ENCODE results near the gene RASAL3.

The RASAL3 gene

DNA sequence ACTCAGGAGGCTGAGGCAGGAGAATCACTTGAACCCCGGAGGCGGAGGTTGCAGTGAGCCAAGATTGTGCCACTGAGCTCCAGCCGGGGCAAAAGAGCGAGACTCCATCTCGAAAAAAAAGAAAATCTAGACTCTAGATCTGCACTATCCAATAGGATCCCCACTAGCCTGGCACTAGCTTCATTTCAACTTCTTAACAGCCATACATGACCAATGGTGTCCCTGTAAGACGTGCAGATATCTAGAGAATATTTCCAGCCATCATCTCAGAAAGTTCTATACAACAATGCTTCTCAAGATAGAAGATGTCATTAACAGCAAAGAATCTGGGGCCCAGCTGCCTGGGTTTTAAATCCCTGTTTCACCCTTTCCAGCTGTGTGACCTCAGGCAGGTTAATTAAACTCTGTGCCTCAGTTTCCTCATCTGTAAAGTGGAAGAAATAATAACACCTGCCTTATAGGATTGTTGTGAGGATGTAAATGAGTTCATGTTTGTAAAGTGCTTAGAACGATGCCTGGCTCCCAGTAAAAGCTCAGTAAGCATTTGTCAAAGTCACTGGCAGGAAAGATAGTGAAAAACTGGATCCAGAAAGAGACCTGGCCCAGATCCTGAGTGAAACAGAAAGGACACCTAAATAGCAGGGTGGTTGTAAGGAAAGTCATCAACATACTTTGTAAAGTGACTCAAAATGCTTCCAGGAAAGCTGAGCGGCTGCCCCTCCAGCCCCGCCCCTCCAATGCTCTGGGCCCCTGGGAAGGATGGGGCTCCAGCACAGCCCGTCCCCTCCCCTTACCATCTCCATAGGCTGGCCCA, 28.1 kb downstream of the RASAL3 start:
- peak; percentile 29 for DNase-seq (ENCODE audit: low spot score)

DNA sequence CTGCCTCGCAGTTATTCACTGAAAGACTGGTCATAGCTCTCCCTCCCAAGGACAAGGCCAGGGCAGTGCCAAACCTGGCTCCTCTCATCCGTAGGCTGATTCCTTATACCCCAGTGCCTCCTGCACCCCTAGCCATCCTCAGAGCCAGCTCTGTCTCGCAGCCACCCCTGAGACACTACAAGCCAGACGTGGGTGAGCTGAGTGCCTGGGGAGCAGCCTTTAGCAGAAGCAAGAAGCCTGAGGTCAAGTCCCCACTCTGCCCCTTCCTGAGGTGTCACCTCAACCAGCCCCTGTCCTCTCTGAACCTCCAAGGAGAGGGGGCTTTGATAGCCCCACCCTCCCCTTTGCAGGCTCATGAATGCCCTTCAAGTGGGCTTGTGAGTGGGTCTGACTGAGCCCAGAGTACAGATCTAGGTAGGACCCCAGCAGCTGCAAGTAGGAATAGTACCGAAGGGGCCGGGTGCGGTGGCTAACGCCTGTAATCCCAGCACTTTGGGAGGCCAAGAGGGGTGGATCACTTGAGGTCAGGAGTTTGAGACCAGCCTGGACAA, 30.8 kb downstream of the RASAL3 start:
- no peak for DNase-seq (ENCODE audit: low spot score)

DNA sequence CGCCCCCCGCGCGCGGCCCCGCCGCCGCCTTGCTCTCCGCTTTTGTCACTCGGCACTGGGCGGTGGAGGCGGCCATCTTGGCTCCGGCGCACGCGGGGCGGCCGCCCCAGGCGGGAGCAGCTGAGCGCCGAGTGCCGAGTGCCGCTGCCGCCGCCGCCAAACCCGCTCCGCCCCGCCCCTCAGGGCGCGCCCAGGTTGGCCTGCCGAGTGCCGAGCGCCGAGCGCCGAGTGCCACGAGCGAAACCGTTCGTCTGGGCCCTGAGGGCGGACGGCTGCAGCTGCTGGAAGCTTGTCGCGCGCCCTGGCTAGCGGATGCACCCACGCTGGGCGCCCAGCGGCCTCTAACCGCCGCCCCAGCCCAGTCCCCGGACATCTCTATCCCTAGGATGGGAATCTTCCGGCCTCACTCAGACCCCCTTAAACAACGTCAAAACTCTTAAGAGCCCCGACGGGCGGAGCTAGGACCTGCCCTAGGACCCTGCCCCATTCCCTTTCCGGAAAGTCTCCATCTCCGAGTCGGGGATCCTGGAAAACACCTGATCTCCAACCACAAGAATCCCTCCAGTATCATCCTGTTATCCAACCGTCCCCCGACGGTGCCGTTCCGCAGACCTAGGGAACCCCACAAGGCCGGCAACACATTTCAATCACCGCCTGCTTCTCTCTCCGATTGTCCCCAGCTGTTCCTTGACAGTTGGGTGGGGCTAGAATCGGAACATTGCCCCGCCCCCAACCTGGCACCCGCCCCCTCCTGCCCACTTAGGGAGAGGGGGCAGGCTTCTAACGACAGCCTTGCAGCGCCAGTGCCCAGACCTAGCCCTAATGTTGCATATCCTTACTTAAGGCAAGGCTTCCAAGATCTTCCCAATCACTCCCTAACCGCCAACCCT, 31.5 kb downstream of the RASAL3 start:
- DNase-seq (ENCODE audit: low spot score) = peak; percentile 98

DNA sequence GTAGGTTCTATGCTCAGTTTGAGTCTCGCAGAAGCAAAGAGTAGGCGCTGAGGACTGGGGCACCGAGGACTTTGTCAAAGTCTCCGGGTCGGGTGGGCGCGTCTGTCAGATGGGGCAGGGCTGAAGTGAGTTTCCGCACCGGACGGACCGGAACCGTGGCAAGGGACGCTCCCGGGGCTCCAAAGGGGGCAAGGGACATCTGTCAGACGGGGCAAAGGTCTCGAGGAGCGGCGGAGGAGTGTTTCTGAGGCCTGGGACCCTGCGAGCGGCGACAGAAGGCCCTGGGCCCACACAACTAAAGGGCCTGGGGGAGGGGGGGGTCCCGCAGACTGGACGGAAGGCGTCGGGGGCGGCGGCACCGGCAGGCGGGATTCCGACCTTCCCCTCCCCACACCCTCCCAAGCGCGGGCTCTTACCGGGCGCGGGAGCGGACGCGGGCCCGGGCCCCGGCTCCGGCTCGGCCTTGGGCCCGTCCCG, 32.3 kb downstream of the RASAL3 start:
- peak; percentile 46 for DNase-seq (ENCODE audit: low spot score)

DNA sequence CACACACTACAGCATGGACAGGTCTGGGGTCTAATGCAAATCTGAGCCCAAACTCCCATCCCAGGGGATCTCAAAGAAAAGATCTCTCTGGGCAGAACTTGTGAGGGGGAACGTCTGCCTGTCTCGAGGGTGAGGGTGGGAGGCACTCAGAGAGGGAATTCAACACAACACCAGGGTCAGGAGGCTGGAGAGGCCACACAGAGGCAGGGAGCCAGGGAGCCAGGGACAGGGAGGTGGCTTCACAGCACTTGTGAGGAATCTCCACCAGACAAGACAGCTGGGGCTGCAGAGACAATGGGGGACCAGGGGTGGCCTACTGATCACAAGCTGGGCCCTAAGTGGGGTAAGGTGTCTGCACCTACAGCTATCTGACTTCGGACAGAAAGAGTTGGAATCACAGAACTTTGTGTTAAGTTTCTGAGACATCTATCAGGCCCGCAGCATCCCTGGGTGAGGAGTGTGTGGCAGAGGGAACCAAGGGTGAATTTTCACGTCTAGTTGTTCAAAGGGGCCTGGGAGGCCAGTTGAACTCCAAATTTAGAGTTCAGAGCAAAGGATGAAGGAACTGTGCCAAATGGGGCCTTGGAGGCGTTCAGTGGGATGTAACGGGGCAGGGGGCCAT, 32.8 kb downstream of the RASAL3 start:
- DNase-seq (ENCODE audit: low spot score) = no peak

DNA sequence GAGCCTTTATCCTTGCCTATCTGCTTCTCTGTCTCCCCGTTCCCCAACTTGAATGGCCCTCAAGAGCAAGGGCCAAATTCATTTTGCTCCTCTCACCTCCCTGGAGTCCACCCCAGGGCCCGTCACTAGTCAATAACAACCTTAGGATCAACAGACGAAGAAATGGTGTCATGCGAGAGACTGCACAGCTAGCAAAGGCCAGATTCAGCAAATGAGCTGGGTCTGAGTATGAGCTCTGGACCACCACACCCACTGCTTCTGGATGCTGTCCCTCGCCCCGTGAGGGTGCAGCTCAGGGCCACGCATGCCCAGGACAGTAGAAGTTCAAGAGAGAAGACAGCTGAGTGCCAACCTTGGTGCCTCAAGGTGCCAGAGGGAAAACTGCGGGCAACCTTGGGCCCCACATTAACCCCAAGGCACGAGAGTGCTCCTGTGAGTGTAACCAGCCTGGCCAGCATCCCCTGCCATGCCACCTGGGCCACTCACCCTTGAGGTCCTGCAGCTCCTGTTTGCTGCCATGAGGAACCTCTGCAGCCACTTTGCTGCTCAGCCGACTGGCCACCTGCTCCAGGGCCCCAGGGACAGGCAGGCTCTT, 33.7 kb downstream of the RASAL3 start:
- DNase-seq (ENCODE audit: low spot score) = no peak

DNA sequence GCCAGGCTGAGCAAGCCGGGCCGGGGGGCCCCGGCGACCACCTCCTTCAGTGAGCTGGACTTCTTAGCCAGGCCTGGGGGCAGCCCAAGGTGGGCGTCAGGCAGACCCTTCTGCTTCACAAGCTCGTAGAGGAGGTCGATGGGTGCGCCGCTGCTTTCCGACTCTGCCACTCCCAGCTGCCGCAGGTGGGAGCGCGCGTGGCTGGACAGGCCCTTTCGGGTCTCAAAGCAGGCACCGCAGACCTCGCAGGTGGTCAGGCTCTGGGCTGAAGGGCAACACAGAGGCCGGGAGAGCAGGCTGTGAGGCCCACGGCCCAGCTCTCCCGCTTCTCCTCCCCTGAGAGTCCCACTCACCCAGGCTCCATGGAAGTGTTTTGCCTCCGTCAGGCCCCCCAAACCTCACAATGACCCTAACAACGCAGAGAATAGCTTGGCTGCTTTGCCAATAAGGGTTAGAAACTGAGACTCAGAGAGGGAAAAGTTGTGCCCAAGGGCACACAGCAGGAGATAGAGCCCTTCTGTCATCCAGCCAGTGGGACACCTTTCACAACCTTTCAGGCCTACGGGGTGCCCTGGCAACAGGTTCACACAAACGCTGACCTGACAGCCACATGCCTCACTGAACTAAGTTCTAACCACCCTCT, 34.4 kb downstream of the RASAL3 start:
- DNase-seq (ENCODE audit: low spot score) = no peak

DNA sequence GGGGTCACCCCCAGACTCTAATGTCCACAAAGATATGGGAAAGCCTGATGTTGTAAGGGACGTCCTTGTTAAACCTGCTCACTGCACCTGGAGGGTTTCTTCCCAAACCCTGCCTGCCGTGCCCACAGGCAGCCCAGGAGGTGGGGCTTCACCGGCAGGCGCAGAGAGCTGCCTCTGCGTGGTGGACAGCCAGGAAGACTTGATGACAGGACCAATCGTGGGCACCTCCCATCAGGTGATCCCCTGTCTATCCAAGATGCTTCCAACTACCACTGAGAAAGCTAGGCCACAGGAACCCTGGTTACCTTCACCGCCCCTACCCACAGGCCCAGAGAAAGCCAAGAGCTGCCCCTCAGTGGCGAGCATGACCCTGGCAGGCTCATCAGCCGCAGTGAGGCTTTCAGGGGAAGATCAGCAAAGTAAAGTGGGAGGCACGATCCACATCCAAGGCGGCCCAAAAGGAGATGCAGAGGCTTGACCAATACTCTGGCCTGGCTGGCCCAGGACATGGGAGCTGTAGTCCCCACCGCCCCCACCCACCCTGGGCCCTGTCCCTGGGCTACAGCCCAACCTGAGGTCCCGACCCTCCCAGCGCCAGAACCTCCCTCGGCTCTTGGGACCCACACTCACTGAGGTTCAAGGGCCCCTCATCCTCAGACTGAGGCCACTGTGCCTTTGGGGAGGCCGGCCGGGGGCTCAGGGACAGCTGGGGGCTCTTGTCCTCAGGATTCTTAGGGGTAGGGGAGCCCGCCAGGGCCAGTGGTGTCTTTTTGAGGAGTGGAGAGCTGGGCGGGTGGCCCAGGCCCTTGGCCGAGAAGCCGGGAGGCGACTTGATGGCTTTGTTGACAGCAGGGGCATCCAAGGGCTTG, 35.2 kb downstream of the RASAL3 start:
- no peak for DNase-seq (ENCODE audit: low spot score)

DNA sequence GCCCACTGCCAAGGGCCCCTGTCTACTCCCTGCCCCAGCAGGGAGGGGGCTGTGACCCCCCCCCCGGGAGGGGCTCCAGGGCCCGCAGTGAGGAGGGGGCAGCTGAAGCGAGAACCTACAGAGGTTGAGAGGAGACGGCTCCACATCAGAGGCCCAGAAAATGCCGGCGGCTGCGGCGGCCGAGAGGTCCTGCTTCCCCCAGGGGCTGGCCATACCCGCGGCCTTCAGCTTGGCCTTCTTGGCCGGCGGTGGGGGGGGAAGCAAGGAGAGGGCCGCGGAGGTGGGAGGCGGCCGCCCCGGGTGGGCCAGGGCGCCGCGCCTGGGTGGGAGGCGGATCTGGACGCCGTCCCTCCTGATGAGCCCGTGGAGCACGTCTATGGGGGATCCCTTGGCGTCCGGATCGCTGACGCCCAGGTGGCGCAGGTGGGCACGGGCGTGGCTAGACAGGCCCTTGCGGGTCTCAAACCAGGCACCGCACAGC, 36.3 kb downstream of the RASAL3 start:
- DNase-seq (ENCODE audit: low spot score) = no peak

DNA sequence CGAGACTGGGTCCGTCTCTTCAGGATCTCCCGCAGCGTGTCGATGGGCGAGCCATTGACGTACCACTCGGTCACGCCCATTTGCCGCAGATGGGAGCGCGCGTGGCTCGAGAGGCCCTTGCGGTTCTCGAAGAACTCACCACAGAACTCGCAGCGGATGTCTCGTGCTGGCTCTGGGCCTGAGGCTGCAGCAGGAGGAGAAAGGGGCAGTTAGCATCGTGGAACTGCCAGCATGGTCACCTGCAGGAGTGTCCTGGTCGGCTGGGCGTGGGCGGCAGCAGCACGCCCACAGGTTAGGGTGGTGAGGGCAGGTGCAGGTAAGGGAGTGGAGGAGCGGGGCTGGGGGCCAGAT, 37.0 kb downstream of the RASAL3 start:
- no peak for DNase-seq (ENCODE audit: low spot score)

DNA sequence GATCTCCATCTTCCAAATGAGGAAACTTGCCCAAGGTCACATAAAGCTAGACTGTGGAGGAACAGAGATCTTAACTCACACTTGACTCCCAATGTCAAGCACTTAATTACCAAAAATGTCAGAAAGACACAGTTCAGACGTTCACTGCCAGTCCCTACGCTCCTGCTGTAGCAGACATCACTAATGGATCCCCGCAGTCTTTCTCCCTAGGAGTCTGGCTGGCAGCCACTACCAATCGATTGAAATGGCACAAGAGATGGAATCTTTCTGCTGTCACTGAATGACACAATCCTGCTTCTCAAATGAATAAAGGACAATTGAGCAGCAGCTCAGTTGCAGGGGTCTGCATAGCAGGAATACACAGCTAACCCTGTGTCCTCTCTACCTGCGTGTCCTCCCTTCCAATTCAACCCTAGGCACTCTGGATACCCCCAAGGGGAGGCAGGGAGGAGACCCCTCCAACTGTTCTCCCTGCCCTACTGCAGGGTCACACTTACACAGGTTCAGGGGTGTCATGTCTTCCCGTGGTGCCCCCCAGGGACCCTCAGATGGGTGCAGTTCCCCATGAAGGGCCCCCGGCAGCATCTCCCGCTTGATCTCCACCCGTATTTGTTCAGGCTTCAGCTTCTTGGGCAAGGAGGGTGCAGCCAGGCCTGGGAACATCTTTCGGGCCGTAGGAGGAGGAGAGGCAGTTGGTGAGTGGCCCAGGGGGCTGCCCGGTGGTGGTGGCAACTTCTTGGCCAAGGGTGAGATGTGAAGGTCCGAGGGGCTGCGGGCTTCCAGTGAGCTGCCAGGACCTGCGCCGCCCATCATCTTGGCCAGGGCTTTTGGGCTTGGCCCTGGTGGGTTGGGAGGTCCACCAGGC, 37.6 kb downstream of the RASAL3 start:
- no peak for DNase-seq (ENCODE audit: low spot score)

DNA sequence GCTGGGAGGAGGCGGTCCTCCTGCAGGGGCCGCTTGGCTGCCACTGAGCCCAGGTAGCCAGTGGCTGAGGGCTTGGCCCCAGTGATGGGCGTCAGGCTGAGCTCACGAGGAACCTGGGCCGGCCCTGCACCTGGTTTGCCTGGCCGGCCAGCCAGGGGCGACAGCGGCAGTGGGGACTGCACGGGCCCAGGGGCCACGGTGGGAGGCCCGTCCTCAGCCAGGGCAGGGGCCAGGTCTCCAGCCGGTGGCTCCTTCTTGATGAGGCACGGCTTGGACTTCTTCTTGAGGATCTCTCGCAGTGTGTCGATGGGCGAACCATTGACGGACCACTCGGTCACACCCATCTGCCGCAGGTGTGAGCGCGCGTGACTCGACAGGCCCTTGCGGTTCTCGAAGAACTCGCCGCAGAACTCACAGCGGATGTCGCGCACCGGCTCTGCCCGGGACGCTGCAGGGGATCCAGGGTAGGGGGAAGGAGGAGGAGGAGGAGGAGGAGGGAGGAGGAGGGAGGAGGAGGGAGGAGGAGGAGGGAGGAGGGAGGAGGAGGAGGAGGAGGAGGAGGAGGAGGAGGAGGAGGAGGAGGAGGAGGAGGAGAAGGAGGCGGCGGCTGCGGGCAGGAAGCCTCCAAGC, 38.9 kb downstream of the RASAL3 start:
- no peak for DNase-seq (ENCODE audit: low spot score)

DNA sequence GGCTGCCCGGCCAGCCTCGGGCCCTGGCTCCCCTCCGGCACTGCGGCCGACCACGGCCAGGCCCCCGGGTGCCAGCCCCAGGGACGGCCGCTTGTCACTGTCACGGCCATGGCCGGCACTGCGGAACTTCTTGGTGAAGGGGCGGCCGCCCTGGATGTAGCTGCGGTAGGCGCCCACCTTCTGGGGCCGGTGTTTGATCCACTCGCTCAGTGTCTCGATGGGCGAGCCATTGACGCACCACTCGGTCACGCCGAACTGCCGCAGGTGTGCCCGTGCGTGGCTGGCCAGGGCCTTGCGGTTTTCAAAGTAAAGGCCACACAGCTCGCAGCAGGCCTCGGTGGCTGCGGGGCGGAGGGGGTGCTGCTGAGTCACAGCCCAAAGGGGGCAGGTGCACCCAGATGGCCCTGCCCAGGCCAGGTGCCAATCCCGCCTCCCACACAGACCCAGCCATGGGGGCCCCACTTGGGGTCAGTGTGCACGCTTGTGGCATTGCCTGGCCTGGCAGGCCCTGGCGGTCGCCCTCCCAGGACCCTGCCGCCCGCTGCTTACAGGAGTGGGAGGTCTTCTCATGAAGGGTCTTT, 39.6 kb downstream of the RASAL3 start:
- DNase-seq (ENCODE audit: low spot score) = no peak

DNA sequence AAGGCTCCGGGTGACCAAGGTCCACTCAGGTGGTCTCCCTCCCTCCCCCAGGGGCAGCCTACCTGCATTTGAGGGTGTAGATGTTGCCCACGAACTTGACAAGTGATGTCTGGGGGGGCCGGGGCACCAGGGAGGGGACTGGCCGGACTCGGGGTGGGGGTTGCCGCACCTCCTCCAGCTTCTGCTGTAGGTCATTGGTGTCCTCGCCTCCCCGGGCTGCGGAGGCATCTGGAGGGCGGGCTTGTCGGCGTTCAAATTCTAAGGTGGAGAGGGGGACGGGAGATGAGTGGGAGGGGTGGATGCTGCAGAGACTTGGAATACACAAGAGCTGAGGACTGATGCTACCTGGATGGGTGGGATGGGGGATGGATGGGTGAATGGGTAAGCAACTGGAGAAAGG, 40.2 kb downstream of the RASAL3 start:
- no peak for DNase-seq (ENCODE audit: low spot score)

DNA sequence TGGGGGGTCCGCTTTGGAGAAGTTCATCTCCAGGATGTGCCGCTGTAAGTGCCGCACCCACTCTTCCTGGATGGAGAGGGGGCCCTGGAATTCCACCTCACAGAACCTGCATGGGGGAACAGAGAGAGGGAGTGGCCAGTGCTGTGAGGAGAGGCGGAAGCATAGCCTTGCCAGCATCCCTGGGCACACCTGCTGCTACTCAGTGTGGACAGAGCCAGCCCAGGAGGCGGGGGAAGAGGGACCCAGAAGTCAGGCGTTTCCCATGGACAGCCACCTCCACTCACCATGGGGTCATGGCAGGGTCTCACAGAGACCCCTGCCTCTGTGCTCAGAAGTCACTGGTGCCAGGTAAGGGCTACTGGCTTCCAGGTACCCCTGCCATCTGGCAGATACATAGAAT, 41.2 kb downstream of the RASAL3 start:
- DNase-seq (ENCODE audit: low spot score) = no peak

DNA sequence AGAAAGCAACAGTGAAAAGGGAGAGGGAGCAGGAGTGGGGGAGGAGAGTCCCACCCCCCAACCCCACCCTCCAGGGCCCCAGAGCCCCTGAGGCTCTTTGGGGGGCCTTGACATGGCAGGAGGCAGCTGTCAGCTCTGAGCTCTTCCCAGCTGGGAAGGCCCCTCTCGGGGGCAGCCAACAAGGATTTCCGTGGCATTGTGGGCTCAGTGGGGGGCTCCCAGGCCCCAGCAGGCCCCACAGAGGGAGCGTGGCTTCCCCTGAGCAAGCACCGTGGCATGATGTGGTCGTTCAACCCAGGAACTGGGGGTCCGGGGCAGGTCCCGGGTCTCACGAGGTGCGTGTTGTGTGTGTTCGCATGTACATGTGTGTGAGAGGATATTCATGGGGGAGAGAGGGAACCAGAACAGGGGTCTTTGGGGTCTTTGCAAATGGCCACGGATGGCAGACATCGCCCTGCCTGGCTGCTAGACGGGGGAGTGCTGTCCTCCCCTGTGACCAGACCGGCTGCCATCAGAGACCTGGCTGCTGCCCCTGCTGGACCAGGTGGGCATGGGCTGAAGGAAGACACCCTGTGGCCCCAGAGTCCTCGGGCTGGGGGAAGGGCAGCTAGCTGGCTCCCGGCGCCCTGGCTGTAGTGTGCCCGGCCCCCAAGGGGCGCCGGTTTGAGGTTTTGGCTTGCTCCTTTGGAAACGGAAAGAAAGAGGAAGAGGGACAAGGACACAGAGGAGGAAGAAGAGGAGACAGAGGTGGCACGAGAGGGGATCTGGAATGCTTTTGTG, 41.9 kb downstream of the RASAL3 start:
- no peak for DNase-seq (ENCODE audit: low spot score)

DNA sequence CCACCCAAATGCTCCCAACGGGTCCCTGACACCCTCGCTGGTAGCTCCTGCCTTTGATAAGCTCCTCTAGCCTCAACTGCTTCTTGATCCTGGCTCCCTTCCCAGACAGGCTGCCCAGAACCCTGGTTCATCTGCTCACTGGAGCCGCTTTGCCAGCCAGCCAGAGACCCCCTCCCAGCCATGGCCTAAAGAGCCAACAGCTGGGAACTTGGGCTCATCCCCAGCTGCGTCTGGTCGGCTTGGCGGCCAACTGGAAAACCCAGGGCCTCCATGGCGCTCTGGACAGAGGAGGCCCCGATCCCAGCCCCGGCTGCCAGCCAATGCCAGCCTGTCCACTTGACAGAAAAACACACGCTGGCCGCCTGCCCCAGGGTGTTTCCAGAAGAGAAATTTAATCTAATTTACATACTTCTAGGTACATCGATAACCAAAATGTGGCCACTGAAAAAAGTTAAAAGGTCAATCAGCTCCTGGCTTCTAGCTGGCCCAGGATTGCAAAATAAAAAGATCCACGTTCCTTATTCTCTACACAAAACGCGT, 42.6 kb downstream of the RASAL3 start:
- DNase-seq (ENCODE audit: low spot score) = no peak
